Naive B cell (primary cell): ENCODE data around the gene PLPPR2. TPM values are rescaled to one million over a fixed set of nuclear protein-coding genes. Genes with fewer than 3 reads are reported as not detected.
"Not testable (repeated sequence)": the region's sequence is repeated elsewhere in the genome, so short reads cannot be mapped to it uniquely, and the experiment has no call there.

ENCODE experiments used
- ATAC-seq, 2 donors: fragments of 150-1000 bp; cut with Tn5 transposase; 2 replicates each; pipeline ENCODE4 v1.10.0; 2021; ENCODE audit warnings: low read depth in 2 of 2, mild to moderate bottlenecking in 2 of 2, moderate library complexity in 2 of 2
- DNase-seq: peaks from one replicate; pipeline ENCODE4 v3.0.0; 2022
- H3K27ac Mint-ChIP-seq, 6 donors: one replicate each; pipeline ENCODE4 v1.8.0; 2020 to 2022; ENCODE audit warnings: mild to moderate bottlenecking in 6 of 6, mixed read lengths in 6 of 6, moderate library complexity in 5 of 6, inconsistent platforms in 2 of 6
- H3K27me3 Mint-ChIP-seq, 3 donors: one replicate each; pipeline ENCODE4 v1.8.0; 2021 to 2022; ENCODE audit warnings: mixed read lengths in 3 of 3, mild to moderate bottlenecking in 1 of 3
- H3K36me3 Mint-ChIP-seq, 2 donors: one replicate each; pipeline ENCODE4 v1.8.0; 2020 to 2022; ENCODE audit warnings: mixed read lengths in 2 of 2, inconsistent platforms in 1 of 2, mild to moderate bottlenecking in 1 of 2
- H3K4me1 Mint-ChIP-seq, 3 donors: one replicate each; pipeline ENCODE4 v1.8.0; 2020 to 2022; ENCODE audit warnings: mixed read lengths in 3 of 3, inconsistent platforms in 1 of 3, mild to moderate bottlenecking in 1 of 3, moderate library complexity in 1 of 3
- H3K4me3 Mint-ChIP-seq, 8 donors: one replicate each; pipeline ENCODE4 v1.8.0; 2020 to 2022; ENCODE audit warnings: mild to moderate bottlenecking in 8 of 8, mixed read lengths in 8 of 8, moderate library complexity in 8 of 8, inconsistent platforms in 2 of 8
- H3K9me3 Mint-ChIP-seq, 7 donors: one replicate each; pipeline ENCODE4 v1.8.0; 2020 to 2022; ENCODE audit warnings: mixed read lengths in 7 of 7, mild to moderate bottlenecking in 5 of 7, inconsistent platforms in 2 of 7, moderate library complexity in 1 of 7
- polyA plus RNA-seq, 6 donors: library from polyadenylated mRNA; unstranded; fragments of 300-500 nt; fragmentation: Illumina TruSeq; gene quantifications; one replicate each; pipeline ENCODE4 v1.2.3, GENCODE V29; 2021; ENCODE audit warnings: low read depth in 6 of 6

The PLPPR2 gene
- polyA plus RNA-seq, 6 donors from 2014 or later, result 0.56 to 0.69 TPM; not detected in 4

DNA sequence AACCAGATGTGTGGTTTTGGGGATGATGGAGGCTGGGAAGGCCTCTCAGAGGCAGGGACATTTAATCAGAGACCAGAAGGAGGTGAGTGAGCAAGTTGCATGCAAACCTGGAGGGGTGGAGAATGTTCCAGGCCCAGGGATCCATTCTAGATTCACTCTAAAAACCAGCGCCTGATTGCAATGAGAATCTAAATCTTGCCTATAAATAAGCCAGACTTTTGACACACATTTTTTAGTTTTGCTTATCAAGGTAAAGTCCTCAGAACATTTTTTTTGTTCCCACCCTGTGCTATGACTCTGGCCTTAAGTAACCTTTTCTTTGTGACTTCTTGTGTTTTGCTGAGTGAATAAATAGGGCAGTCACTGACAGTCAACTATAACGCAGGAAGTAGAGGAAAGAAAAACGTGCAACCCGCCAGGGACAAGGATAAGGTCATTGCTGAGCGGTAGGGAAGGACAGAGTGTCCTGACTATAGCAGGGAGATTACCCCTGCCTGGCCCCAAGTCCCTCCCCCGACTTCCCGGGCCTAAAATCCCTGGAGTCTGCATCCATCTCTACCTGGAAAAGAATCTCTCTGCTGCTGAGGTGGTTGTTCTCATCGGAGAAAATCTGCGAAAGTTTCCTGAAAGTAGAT lies 49.5 kb downstream of the PLPPR2 start:
- Mint-ChIP-seq H3K4me1 (peaks cover 0 to 4% (median 4%) of the 10 kb centered on the region in 3 donors), H3K9me3 (peaks cover 0 to 1% (median 0%) of the 10 kb centered on the region in 7 donors), H3K27ac (peak overlapping the region in 1 of 6 donors; percentile 85), H3K4me3 (peak overlapping the region in 1 of 8 donors; percentile 73), H3K36me3 (peaks cover 0 to 7% of the 10 kb centered on the region in 2 donors), H3K27me3 (peaks cover 9 to 22% (median 13%) of the 10 kb centered on the region in 3 donors)
- no peak for ATAC-seq
- DNase-seq, result no peak

- Mint-ChIP-seq H3K36me3 (peaks cover 0 to 2% of the 10 kb centered on the region in 2 donors), H3K4me3 (no peak overlapping the region), H3K27ac (no peak overlapping the region), H3K27me3 (peaks cover 2 to 9% (median 9%) of the 10 kb centered on the region in 3 donors), H3K9me3 (peaks cover 0 to 1% (median 0%) of the 10 kb centered on the region in 7 donors), H3K4me1 (peaks cover 0 to 4% (median under 1%) of the 10 kb centered on the region in 3 donors)
- ATAC-seq (peak; percentile 90 to 95), DNase-seq (no peak)
These were observed 50.8 kb downstream of the PLPPR2 start for GRCh38 chr19:11405846-11406643.

DNA sequence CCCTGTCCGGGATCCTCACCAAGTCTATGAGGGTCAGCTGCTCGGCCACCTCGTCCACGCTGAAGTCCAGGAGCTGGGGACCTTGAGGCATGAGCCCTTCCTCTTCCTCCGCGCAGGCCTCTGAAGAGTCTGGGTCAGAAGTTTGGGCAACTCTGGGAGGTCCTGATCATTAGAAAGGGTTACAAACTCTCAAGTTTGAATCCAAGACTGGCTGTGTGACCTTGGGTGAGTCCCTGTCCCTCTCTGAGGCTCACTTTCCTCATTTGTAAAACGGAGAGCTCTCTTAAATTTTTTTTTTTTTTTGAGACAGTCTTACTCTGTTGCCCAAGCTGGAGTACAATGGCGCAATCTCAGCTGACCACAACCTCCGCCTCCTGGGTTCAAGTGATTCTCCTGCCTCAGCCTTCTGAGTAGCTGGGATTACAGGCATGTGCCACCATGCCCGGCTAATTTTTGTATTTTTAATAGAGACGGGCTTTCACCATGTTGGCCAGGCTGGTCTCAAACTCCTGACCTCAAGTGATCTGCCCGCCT lies 51.5 kb downstream of the PLPPR2 start:
- not testable (repeated sequence) for DNase-seq, H3K9me3 Mint-ChIP-seq, H3K27ac Mint-ChIP-seq, ATAC-seq, H3K36me3 Mint-ChIP-seq, H3K4me1 Mint-ChIP-seq, H3K4me3 Mint-ChIP-seq, H3K27me3 Mint-ChIP-seq

DNA sequence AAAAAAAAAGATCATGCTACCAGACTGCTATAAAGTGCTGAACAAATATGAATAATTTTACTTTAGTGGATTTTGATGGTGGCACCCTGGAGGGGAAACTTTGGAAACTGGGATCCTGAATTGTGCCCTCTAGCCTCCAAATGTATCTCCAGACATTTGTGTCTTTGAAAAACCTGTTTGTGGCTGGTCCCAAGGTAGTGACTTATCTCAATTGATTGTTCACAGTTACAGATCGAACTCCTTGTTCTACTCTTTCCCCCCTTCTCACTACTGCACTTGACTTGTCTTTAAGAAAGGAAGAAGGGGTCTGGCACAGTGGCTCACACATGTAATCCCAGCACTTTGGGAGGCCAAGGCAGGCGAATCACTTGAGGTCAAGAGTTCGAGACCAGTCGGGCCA lies 53.4 kb downstream of the PLPPR2 start:
- H3K9me3 Mint-ChIP-seq, result peaks cover 0 to 1% (median 0%) of the 10 kb centered on the region in 7 donors
- no peaks in the 10 kb centered on the region for H3K36me3 Mint-ChIP-seq

DNA sequence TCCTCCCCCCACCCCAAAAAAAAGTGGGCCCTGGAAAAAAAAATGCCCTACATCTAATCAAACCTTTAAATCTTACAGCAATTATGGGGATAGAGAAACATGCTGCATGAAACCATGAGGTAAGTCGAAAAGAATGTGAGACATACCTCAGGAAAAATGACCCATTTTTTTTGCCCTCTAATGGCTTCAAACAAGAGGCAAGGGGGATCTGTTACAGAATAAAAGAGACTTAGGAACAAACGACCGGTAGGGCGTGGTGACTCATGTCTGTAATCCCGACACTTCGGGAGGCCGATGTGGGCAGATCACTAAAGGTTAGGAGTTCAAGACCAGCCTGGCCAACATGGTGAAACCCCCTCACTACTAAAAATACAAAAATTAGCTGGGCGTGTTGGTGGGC lies 55.5 kb downstream of the PLPPR2 start:
- no peaks in the 10 kb centered on the region for H3K9me3 Mint-ChIP-seq
- H3K4me3 Mint-ChIP-seq, result no peak overlapping the region
- peaks cover 0 to 4% (median 0%) of the 10 kb centered on the region in 3 donors for H3K4me1 Mint-ChIP-seq
- DNase-seq (no peak), ATAC-seq (no peak)
- H3K27me3 Mint-ChIP-seq, result peaks cover 0 to 8% (median 4%) of the 10 kb centered on the region in 3 donors
- no peak overlapping the region for H3K27ac Mint-ChIP-seq
- H3K36me3 Mint-ChIP-seq, result no peaks in the 10 kb centered on the region

More for the DNA sequence above, 53.4 kb downstream of the PLPPR2 start:
- H3K4me3 Mint-ChIP-seq, result peak overlapping the region in 1 of 8 donors; percentile 69
- ATAC-seq (no peak), DNase-seq (no peak)
- peaks cover 0 to 9% (median 8%) of the 10 kb centered on the region in 3 donors for H3K27me3 Mint-ChIP-seq
- H3K27ac Mint-ChIP-seq, result no peak overlapping the region
- peaks cover 0 to 4% (median 0%) of the 10 kb centered on the region in 3 donors for H3K4me1 Mint-ChIP-seq

DNA sequence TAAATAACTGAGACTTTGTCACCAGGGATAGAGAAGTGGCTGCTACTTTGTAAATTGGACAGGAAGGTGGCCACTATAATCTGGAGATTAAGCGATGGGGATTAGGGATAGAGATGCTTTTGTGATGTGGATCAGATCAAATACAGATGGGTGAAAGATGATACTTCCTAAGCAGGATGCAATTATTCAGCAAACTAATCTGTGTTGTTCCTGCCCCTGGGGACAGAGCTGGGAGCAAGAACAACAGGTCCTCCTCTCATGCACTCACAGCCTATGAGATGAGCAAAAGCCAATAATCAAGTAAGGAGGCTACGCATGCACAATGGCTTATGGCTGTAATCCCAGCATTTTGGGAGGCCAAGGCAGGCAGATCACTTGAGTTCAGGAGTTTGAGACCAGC lies 59.3 kb downstream of the PLPPR2 start:
- Mint-ChIP-seq H3K36me3 (no peaks in the 10 kb centered on the region), H3K27me3 (peaks cover 0 to 5% (median 3%) of the 10 kb centered on the region in 3 donors), H3K4me1 (peaks cover 13 to 23% (median 13%) of the 10 kb centered on the region in 3 donors), H3K27ac (no peak overlapping the region), H3K4me3 (no peak overlapping the region), H3K9me3 (peaks cover 0 to 1% (median 0%) of the 10 kb centered on the region in 7 donors)
- ATAC-seq (no peak), DNase-seq (no peak)

Other genes with a start within 250 kb of the PLPPR2 start
- gene SPC24, start 199.7 kb upstream of the PLPPR2 start, polyA plus RNA-seq, result not detected
- under 1 TPM in 3 of 6 donors, not detected in 3; 0.09 to 0.57 (median 0.19) TPM for gene KANK2, start 157.9 kb upstream of the PLPPR2 start, polyA plus RNA-seq
- not detected for gene ANGPTL8, start 115.8 kb upstream of the PLPPR2 start, polyA plus RNA-seq
- under 1 TPM in 5 of 6 donors, not detected in 1; 0.18 to 0.87 (median 0.31) TPM for gene DOCK6, start 92.9 kb upstream of the PLPPR2 start, polyA plus RNA-seq
- gene TSPAN16, start 59.3 kb upstream of the PLPPR2 start, polyA plus RNA-seq, result not detected
- gene RAB3D, start 15.8 kb upstream of the PLPPR2 start, polyA plus RNA-seq, result 1 to 10 TPM; 1.9 to 5.8 (median 2.4) TPM
- 100 to 1,000 TPM; 102 to 171 (median 114) TPM for gene TMEM205, start 9.2 kb upstream of the PLPPR2 start, polyA plus RNA-seq
- 10 to 100 TPM; 13.2 to 25.0 (median 16.2) TPM for gene CCDC159, start 8.9 kb upstream of the PLPPR2 start, polyA plus RNA-seq
- 10 to 100 TPM in 1 of 6 donors, 1 to 10 TPM in 5; 6.0 to 10.2 (median 7.6) TPM for gene SWSAP1, start 19.2 kb downstream of the PLPPR2 start, polyA plus RNA-seq
- gene EPOR, start 28.9 kb downstream of the PLPPR2 start, polyA plus RNA-seq, result 1 to 10 TPM in 5 of 6 donors, not detected in 1; 2.2 to 3.9 (median 3.6) TPM
- under 1 TPM in 2 of 6 donors, not detected in 4; 0.40 to 0.44 TPM for gene RGL3, start 63.9 kb downstream of the PLPPR2 start, polyA plus RNA-seq
- 1 to 10 TPM in 1 of 6 donors, under 1 TPM in 5; 0.21 to 1.2 (median 0.69) TPM for gene ODAD3, start 79.7 kb downstream of the PLPPR2 start, polyA plus RNA-seq
- gene PRKCSH, start 80.2 kb downstream of the PLPPR2 start, polyA plus RNA-seq, result 10 to 100 TPM; 32.2 to 79.6 (median 46.9) TPM
- gene ELAVL3, start 125.6 kb downstream of the PLPPR2 start, polyA plus RNA-seq, result not detected
- gene ZNF653, start 150.4 kb downstream of the PLPPR2 start, polyA plus RNA-seq, result 1 to 10 TPM in 5 of 6 donors, not detected in 1; 1.0 to 3.6 (median 1.4) TPM
- 10 to 100 TPM; 29.7 to 51.2 (median 34.5) TPM for gene ECSIT, start 173.7 kb downstream of the PLPPR2 start, polyA plus RNA-seq
- gene CNN1, start 183.4 kb downstream of the PLPPR2 start, polyA plus RNA-seq, result under 1 TPM in 2 of 6 donors, not detected in 4; 0.65 TPM
- gene ELOF1, start 203.8 kb downstream of the PLPPR2 start, polyA plus RNA-seq, result 100 to 1,000 TPM in 3 of 6 donors, 10 to 100 TPM in 3; 85.9 to 118 (median 99.2) TPM
- gene ACP5, start 222.2 kb downstream of the PLPPR2 start, polyA plus RNA-seq, result 10 to 100 TPM; 17.4 to 44.2 (median 24.6) TPM
- gene ZNF627, start 242.1 kb downstream of the PLPPR2 start, polyA plus RNA-seq, result 10 to 100 TPM in 5 of 6 donors, 1 to 10 TPM in 1; 9.6 to 15.8 (median 13.3) TPM